GM21528 (cell line): Measurements from ENCODE around the gene C19orf85.
A peak's percentile ranks its signal among the peaks of the same experiment; 100 is the strongest.

Experiments used
- ATAC-seq: cut with Tn5 transposase; IDR thresholded peaks from one replicate; pipeline ENCODE4 v1.9.1; 2021; ENCODE audit warnings: mild to moderate bottlenecking, moderate library complexity; ENCODE audit not compliant: unreplicated experiment, low FRiP score

Gene C19orf85

DNA sequence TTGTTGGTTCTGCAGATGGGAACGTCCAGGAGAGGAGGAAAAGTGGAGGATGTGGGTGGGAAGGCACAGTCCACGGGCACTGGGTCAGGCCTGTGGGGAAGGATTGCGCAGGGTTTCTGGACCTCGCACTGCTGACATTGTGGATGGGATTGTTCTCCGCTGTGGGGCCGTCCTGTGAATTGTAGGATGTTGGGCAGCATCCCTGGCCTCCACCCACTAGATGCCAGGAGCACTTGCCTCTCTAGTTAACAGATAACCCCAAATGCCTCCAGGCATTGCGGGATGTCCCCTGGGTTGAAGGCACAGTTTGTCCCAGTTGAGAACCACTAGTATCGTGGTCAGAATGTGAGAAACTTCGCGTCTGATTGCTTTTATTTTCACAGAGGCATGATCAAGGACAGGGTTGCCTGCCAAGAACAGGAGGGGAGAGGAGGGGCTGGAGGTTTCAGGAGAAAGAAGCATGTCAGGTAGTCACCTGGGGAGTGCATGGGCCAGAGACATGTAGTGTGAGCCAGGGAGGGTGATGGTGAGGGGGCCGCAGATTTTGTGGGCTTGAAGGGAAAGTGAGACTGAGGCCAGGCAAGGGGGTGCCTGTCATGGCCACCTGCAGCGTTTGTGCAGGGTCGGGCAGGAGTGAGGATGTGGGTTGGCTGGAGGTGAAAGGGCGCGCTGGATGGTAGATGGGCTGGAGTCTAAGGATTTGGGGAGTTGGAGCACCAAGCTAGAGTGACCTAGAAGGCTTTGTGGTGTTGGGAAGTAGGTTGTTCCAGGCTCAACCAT is 15.1 kb upstream of the C19orf85 start:
- ATAC-seq = no peak

DNA sequence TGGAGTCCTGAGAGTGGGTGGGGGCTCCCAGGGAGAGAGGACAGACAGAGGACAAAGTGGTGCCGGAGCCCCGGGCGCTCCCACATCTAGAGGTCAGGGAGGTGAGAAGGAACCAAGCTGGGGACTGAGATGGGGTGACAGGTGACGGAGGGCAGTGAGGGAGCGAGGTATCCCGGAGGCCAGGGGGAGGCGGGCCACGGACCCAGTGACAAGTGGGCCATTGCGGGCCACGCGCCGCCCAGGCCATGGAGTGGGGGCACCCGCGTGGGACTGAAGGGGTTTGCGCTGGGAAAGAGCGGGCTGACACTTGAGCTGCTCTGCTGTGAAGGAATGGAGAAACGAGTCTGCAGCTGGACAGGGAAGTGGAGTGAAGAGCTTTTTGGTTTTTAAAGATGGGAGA is 14.5 kb upstream of the C19orf85 start:
- no peak for ATAC-seq

DNA sequence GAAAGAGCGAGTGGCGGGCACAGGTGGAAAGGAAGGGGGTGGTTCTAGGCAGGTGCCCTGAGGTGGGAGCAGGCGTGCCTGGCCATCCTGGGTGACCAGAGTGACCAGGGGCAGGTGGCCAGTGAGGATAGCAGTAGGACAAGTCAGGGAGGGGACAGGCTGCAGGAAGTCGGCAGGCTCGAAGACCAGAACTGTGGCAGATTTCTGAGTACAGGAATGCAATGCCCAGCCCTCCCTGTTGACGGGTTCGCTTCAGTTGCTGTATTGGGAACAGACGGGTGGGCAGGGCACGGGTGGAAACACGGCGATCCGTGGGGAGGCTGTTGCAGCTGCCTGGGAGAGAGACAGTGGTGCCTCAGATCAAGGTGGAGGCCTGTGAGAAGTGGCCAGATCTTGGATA is 13.8 kb upstream of the C19orf85 start:
- no peak for ATAC-seq

DNA sequence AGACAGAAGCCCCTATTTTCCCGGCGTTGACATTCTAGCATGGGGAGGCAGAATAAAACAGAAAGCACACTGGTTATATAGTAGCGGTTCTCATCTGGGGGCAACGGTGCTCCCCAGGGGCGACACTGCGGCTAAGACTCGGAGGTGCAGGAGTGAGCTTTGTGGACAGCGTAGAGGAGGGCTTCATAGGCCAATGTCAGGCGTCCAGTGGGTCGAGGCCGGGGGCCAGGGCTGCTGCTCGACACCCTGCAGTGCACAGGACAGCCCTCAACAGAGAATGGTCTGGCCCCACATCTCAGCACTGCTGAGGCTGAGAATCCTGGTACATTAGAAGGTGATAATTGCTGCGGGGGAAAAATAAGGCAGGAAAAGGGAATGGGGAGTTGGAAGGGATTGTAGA is 13.4 kb upstream of the C19orf85 start:
- ATAC-seq = no peak

DNA sequence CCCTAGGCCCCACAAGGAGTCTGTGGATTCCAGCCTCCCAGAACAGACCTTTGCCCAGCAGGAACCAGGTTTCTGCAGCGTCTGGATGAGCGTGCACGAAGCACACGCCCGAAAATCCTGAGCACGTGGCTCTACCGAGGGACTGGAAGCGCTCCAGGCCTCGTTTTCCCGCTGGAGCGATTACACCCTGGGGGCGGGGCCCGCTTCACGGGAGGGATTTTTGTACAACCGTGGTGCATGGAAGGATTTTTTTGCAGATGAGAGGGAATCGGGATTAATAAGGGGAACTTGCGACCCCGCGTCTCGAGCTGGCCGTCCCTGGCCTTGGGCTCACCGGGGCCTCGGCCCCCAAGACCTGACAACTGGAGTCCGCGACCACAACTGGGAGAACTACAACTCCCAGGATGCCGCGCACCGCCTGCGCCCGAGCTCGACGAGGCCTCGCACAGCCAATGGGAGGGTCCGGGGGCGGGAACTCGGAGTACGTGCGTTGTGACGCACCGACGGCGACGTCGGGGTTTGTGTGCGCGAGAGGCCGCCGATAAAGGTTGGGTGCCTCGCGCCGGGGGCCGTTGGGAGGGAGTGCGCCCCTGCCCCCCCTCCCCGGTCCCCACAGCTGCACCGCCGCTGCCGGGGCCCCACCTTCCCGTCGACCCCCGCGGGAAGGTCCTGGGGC is 11.7 kb upstream of the C19orf85 start, which contains the start of gene ZNF628:
Gene ZNF628, plus strand, starts transcription at position 518 of the 676 bp plus-strand sequence. CDS start 3,294 bp downstream, outside the sequence.
- ATAC-seq = peak; percentile 81

DNA sequence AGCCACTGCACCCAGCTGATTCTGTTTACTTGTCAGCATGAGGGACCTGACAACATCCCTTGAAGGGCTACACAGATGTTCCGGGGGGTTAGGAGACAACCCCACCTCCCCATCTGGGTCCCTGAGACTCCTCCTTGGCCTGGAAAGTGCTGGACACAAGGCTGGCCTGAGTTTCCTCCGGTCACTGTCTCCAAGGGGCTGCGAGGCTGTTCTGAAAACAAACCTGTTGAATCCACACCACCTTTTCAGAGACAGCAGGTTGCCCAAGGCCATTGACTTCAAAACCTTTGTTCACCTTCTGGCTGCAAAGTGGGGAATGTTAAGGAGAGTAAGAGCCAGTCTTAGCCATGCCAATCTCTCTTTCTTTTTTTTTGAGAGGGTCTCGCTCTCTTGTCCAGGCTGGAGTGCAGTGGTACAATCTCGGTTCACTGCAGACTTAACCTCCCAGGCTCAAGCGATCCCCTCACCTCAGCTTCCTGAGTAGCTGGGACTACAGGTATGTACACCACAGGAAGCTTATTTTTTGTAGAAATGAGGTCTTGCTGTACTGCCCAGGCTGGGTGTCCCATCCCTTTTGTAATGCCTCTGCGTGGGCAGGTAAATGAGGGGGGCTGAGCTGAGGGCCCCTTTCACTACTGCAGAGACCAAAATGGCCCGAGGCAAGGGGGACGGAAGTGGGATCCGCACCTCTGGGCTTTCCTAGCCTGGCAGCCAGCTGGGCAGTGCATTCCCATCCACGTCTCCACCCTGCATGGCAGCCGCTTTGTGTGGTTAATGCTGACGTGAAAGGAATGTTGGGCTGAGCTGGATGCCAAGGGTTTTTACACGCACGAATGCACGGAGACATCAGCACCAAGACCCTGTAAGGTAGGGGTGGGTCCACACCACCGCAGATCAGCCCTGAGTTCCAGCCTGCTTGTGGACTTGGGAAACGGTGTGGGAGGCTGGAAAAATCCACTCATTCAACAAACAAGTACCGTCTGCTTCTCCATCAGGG is 10.0 kb upstream of the C19orf85 start:
- no peak for ATAC-seq

DNA sequence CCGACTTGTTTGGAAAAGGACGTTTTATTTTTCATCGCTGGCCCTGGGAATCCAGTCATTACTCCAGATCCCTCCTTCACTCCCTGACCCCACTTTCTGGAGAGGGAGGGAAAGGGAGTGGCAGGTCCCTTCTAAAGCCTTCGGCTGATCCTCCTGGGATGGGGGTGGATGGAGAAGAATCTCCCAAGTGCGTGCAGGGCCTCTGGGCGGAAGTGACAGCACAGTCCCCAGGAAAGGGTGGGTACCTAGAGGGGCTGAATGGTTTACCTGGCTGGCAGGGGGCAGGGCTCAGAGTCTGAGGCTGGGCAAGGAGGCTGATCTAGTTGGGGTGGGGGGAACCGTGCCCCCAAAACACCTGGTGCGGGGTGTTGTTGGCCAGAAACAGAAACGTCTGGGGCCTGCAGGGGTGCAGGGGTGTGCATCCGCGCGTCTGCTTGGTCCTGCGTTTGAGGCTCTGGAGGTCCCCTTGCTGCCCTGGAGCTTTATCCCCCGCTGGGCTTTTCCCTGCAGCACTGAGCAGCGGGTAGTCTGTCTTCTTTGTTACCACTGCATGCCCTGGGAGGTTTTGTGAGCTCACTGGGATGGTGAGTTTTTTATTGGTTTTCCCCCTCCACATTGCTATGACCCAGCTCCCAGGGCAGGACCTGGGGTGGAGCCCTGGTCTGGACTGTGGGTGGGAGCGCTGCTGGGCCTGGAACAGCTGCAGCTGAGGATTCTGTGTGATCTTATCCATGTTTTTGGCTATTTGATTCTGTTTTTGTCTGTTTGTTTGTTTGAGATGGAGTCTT is 8.9 kb upstream of the C19orf85 start:
- no peak for ATAC-seq

DNA sequence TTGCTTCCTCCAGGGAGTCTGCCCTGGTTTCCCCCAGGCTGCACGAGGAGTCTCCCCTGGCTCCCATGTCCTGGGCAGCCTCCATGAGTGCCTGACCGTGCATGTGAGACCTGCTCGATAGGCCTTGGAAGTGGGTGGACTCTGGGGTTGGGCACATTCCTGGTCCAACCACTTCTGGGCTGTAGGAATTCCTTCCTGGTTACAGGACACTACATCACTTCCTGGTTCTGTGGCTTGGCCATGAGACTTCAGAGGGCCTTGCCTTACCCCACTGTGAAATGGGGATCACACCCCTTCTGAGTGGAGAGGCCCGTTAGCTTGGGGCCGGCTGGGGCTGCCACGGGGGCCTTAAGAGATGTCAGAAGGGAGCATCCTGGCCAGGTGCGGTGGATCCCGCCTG is 7.9 kb upstream of the C19orf85 start:
- ATAC-seq = no peak

DNA sequence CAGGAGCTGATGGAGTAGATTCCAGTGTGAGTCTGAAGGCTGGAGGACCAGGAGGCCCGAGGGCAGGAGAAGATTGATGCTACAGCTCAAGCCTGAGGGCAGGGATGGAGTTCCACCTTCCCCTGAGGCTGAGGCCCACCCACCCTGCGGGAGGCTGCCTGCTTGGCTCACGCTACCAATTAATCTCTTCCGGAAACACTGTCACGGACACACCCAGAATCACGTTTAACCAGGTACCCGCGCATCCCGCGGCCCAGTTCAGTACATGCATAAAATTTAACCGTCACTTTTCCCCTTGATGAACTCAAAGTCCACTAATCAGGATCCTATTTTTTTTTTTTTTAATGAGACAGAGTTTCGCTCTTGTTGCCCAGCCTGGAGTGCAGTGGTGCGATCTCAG is 6.7 kb upstream of the C19orf85 start:
- no peak for ATAC-seq

DNA sequence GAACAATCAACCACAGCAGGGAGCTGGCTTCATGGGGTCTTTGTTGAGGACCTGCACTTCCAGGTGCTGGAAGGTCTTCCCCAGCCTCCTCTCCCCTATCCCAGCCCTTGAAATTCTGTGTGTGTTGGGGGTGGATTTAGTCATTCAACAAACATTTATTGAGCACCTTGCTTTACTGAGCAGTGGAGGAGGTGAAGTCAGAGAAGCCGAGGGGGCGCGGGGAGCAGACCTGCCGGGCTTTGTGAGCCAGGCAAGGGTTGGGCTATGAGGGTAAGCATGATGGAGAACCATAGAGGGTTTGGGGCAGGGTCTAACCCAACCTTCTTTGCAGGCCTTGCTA is 3.5 kb upstream of the C19orf85 start:
- ATAC-seq = no peak

DNA sequence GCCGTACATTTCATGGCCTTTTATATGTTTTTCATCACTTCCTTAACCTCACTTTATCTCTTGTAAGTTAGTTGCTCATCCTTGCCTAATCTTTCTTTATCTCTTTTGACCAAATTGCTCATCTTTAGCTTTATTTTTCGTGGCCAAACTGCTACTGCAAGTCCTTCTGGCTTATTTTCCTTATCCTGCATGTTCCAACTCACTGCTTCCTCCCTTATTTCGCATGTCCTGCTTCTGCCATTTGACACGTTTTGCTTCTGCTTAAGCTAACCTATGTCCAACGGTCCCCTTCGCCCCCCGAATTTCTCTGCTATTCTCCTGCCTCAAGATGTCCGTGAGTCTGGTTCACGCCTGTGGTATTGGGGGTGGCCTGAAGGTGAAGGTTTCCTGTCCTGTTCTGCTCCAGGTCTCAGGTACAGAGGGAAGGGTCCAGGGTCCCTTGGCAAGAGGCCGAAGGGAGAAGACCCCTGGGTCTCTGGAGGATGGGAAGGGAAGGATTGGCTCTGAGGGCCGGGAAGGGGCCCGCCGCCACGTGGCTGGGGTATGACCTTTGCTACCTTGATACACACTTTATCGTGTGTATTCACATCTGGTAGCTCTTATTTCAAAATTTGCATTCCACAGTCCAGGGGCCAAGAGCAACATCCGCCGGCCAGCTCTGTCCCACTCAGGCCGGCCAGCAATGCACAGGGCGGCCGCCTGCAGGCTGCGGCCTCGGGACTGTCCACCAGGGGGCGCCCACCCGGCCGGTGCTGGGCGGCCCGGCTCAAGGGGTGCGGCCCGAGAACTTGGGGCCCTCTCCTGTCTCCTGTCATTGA is 2.9 kb upstream of the C19orf85 start:
- no peak for ATAC-seq

DNA sequence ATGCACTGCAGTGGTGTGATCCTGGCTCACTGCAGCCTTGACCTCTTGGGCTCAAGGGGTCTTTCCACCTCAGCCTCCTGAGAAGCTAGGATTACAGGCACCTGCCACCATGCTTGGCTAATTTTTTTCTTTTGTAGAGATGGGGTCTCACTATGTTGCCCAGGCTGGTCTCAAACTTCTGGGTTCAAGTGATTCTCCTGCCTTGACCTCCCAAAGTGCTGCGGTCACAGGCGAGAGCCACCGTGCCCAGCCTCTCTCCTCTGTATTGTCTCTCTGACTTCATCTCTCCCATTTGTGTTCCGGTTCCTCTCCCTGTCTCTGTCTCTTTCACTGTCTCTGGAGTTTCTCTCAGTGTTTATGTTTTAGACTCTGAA is 1.7 kb upstream of the C19orf85 start:
- no peak for ATAC-seq

DNA sequence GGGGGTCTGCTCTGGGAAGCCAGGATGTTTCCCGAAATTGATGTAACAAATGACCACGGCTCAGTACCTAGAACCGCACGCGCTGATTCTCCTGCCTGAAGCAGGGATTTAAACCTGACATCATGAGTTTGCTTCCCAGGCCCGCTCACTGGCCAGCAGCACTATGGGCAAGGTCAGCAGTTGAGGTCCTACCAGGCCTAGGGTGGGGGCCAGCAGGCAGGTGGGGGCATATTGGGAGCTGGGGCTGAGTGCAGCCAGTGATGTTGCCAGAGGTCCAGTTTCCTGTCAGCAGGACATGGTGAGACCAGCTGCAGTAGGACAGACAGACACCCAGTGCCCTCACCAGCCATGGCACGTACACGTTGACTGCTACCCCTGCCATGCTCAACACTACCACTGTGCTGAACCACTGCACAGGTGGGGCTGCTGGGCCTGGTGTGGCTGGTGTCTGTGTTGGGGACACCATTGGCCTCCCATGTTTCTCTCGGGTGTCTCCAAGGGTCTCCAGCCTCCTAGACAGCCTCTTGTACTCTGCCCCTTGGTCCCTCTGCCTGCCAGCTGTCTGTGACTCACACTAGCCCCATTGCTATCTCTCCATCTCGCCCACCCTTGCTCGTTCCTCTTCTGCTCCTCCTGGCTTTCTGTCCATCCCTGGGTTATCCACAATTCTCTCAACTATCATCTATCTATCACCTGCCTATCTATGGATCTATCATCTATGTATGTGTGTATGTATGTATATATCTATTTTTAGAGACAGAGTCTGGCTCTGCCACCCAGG is 1.1 kb upstream of the C19orf85 start:
- ATAC-seq = no peak

DNA sequence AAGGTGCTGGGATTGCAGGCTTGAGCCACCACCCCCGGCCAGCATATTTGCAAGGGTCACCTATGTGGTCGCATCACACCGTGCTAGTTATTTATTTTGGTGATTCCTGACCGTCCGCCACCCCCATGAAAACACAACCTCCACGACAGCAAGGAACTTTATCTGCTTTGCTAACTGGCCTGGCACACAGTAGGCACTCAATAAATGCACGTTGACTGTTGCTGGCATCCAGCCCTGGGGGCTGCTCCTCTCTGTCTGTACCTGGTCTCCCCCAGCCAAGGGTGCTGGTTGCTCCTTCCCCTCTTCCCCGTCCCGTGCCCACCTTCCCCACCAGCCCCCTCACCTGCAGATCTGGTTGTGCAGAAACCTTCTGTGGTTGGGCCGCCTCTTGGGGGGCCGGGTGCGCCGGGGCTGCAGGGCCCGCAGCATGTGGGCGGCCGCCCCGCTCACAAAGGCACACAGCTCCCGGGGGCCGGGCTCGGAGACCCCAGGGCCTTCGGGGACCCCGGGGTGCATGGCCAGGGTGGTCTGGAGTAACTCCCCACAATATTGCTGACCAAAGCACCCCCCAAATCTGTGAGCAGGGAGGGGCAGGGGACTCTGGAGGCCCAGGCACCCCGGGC is 401 bp downstream of the C19orf85 start:
- ATAC-seq = no peak

DNA sequence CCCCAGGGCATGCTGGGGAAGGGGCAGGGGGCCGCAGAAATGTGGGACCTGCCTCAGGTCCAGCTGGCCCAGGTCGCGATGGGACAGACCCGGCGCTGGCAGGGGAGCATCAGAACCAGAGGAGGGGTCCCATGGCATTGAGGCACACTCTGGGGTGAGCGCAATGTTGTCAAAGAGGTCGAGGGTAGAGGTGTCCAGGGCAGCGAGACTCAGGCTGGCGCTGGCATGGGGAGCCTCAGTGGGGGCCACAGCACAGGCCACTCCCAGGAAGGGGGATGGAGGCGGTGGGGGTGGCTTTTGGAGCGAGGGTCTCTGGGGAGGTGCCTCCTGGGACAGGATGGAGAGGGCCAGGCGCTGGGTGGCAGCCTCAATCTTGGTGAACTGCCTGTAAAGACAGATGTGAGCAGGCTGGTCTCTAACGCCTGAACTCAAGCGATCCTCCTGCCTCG is 944 bp downstream of the C19orf85 start:
- no peak for ATAC-seq

DNA sequence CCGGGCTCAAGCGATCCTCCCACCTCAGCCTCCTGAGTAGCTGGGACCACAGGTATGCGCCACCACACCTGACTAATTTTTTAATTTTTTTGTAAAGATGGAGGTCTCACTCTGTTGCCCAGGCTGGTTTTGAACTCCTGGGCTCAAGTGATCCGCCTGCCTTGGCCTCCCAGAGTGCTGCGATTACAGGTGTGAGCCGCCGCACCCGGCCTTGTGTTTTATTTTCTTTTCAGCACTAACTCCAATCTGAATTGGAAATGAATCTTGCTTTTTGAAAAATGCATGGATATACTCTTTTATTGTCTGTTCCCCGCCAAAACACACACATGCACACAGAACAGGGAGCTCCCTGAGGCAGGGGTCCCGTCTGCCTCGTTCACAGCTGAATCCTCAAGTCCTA is 1.8 kb downstream of the C19orf85 start:
- ATAC-seq = no peak

DNA sequence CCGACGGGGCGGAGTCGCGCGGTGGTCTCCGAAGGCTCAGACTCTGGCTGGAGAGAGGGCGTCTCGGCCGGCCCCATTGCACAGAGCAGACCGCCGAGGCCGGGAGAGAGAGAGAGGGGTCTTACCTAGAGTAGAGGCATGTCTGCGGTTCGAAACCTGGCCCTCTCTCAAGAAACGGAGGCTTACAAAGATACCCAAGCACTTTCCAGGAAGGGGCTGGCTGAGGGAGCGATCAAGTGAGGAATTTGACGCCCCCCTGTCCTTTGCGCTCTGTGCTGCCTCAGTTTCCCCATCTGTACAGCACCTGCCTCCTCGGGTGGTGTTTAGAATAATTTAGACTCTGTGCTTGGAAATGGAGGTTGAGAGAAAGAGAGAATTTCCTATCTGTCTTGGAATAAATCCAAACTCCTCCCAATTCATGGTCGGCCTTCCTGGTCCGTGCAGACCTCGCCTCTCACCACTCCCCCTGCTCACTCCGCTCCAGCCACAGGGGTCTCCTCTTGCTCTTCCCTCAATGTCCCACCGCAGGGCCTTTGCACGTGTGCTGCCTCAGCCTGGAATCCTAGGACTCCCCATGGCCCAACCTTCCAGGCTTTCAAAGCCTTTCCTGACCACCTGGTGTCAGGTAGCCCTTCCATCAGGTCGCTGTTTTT is 2.5 kb downstream of the C19orf85 start:
- ATAC-seq = no peak
